HL-60 (cell line): ENCODE data around the gene AP1B1.

Experiments
- DNase-seq, 2 experiments: peaks; one replicate each; pipeline ENCODE4 v3.0.0-alpha.2; 2010 to 2020; ENCODE audit warnings: low read depth in 1 of 2, low spot score in 1 of 2
- H3K27ac ChIP-seq: fragments of 250-450 bp; sonication (Bioruptor Pico); replicated peaks from 2 replicates; pipeline ENCODE4 v1.5.1; 2020; ENCODE audit warnings: mild to moderate bottlenecking, moderate library complexity
- H3K27me3 ChIP-seq: fragments of 250-450 bp; sonication (Bioruptor Pico); 2 replicates; pipeline ENCODE4 v1.5.1; 2021; ENCODE audit warnings: mild to moderate bottlenecking, moderate library complexity; ENCODE audit not compliant: insufficient read depth, poor library complexity, severe bottlenecking
- H3K4me3 ChIP-seq: replicated peaks from 2 replicates; pipeline ENCODE4 v1.5.1; 2011; ENCODE audit warnings: mild to moderate bottlenecking, control low read depth, low read length; ENCODE audit not compliant: insufficient read depth
- GABPA ChIP-seq: IDR thresholded peaks from 2 replicates; pipeline ENCODE4 v1.6.1; 2012; ENCODE audit warnings: low read depth
- POLR2AphosphoS5 ChIP-seq: IDR thresholded peaks from 2 replicates; pipeline ENCODE4 v1.6.1; 2012; ENCODE audit warnings: low read depth
- REST ChIP-seq: IDR thresholded peaks from 2 replicates; pipeline ENCODE4 v1.6.1; 2012; ENCODE audit warnings: low read depth; ENCODE audit not compliant: insufficient replicate concordance
- SPI1 ChIP-seq: IDR thresholded peaks from 2 replicates; pipeline ENCODE4 v1.6.1; 2012; ENCODE audit warnings: low read depth, mild to moderate bottlenecking, borderline replicate concordance
- TF ChIP-seq, protein P1 (sequence below): IDR thresholded peaks from one replicate; pipeline ENCODE4 v1.5.1; 2011; ENCODE audit warnings: low read length, control low read depth, inconsistent platforms; ENCODE audit not compliant: insufficient read depth

The AP1B1 gene

DNA sequence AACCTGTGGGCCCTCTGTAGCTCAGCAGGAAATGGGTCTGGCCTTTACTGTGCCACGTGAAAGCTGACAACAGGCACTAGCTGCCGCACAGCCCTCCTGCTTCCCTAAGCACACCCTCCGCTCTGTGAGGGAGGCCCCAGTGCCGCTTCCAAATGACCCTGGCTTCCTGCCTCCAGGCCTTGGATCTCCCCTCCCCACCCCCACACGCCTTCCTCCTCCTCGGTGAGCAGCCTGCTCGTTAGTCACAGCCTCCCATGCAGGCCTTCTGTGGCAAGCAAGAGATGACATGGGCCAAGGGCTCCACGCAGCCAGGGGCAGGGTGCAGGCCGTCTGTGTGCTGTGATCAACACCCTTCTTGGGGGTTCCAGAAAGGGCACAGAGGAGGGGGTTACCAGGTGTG, 57.6 kb downstream of the AP1B1 start:
- no peak overlapping the region for H3K27ac ChIP-seq
- no peak for DNase-seq
- H3K4me3 ChIP-seq, result no peak overlapping the region
- TF ChIP-seq REST, result no peak
- no peak for TF ChIP-seq GABPA
- TF ChIP-seq, protein P1, sequence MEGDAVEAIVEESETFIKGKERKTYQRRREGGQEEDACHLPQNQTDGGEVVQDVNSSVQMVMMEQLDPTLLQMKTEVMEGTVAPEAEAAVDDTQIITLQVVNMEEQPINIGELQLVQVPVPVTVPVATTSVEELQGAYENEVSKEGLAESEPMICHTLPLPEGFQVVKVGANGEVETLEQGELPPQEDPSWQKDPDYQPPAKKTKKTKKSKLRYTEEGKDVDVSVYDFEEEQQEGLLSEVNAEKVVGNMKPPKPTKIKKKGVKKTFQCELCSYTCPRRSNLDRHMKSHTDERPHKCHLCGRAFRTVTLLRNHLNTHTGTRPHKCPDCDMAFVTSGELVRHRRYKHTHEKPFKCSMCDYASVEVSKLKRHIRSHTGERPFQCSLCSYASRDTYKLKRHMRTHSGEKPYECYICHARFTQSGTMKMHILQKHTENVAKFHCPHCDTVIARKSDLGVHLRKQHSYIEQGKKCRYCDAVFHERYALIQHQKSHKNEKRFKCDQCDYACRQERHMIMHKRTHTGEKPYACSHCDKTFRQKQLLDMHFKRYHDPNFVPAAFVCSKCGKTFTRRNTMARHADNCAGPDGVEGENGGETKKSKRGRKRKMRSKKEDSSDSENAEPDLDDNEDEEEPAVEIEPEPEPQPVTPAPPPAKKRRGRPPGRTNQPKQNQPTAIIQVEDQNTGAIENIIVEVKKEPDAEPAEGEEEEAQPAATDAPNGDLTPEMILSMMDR, result no peak
- no peak for TF ChIP-seq SPI1
- no peak for TF ChIP-seq POLR2AphosphoS5
- H3K27me3 ChIP-seq, result no peaks in the 10 kb centered on the region

DNA sequence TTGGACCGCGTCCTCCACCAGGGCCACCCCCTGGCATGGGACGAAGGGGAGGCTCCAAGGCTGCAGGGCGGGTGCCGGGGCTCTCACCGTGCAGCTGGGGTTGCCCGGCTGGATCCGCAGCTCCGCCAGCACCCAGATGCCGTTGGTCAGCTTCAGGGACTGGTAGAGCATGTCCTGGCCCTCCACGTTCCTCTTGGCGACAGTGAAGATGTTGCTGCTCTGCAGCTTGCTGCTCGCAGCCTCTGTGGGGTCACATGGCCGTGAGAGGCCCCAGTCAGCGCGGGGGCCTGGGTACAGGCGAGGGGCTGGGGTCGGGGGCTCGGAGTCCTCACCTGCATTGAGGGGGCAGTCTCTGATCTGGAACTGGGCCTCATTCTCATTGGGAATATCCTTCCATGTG, 58.1 kb downstream of the AP1B1 start:
- TF ChIP-seq, protein P1, result no peak
- TF ChIP-seq POLR2AphosphoS5 (no peak), SPI1 (no peak), GABPA (no peak), REST (no peak)
- no peaks in the 10 kb centered on the region for H3K27me3 ChIP-seq
- no peak overlapping the region for H3K27ac ChIP-seq
- DNase-seq, result no peak
- H3K4me3 ChIP-seq, result no peak overlapping the region

- TF ChIP-seq REST, result no peak
- no peak for TF ChIP-seq SPI1
- TF ChIP-seq, protein P1, result no peak
- no peak for TF ChIP-seq POLR2AphosphoS5
- TF ChIP-seq GABPA, result no peak
- no peak overlapping the region for H3K27ac ChIP-seq
- H3K4me3 ChIP-seq, result no peak overlapping the region
- DNase-seq, result no peak
- no peaks in the 10 kb centered on the region for H3K27me3 ChIP-seq
These were observed 58.8 kb downstream of the AP1B1 start for GRCh38 chr22:29329581-29329980.
